Astrocyte (in vitro differentiated cells and primary cell): Measurements from ENCODE around the gene CACNA1B. TPM values are rescaled to one million over a fixed set of nuclear protein-coding genes. Genes with fewer than 3 reads are reported as not detected.

Experiments used
- DNase-seq: peaks from one replicate; pipeline ENCODE4 v3.0.0-alpha.2; 2010; ENCODE audit warnings: low read depth
- FAIRE-seq: peaks from 2 replicates; lab custom pipeline; 2011; peaks lifted over from hg19 to GRCh38; lab: Jason Lieb, UNC
- H2AFZ ChIP-seq: 2 replicates; pipeline ENCODE4 v1.6.0; 2012; ENCODE audit warnings: low read depth, low read length, inconsistent platforms
- H3K27ac ChIP-seq: 2 replicates; pipeline ENCODE4 v1.5.1; 2011; ENCODE audit warnings: low read depth, low read length, inconsistent platforms
- H3K27me3 ChIP-seq: 2 replicates; pipeline ENCODE4 v1.6.0; 2011; ENCODE audit warnings: low read length, inconsistent platforms; ENCODE audit not compliant: insufficient read depth
- H3K36me3 ChIP-seq: 2 replicates; pipeline ENCODE4 v1.5.1; 2011; ENCODE audit warnings: low read length, inconsistent platforms; ENCODE audit not compliant: insufficient read depth
- H3K4me1 ChIP-seq: 2 replicates; pipeline ENCODE4 v1.5.1; 2011; ENCODE audit warnings: low read length, inconsistent platforms; ENCODE audit not compliant: insufficient read depth
- H3K4me2 ChIP-seq: 2 replicates; pipeline ENCODE4 v1.6.0; 2012; ENCODE audit warnings: low read length, inconsistent platforms
- H3K4me3 ChIP-seq: 2 replicates; pipeline ENCODE4 v1.5.1; 2011; ENCODE audit warnings: low read depth, mild to moderate bottlenecking, low read length, inconsistent platforms; ENCODE audit not compliant: insufficient read depth
- H3K79me2 ChIP-seq: 2 replicates; pipeline ENCODE4 v1.6.0; 2012; ENCODE audit warnings: mild to moderate bottlenecking, low read length, inconsistent platforms; ENCODE audit not compliant: insufficient read depth
- H3K9ac ChIP-seq: 2 replicates; pipeline ENCODE4 v1.6.0; 2012; ENCODE audit warnings: mild to moderate bottlenecking, low read length, inconsistent platforms
- H3K9me3 ChIP-seq: 2 replicates; pipeline ENCODE4 v1.5.1; 2012; ENCODE audit warnings: low read depth, mild to moderate bottlenecking, low read length, inconsistent platforms; ENCODE audit not compliant: insufficient read depth
- H4K20me1 ChIP-seq: 2 replicates; pipeline ENCODE4 v1.6.0; 2012; ENCODE audit warnings: low read length, inconsistent platforms; ENCODE audit not compliant: insufficient read depth
- H3K27ac Mint-ChIP-seq: one replicate; pipeline ENCODE4 v1.8.0; 2021; ENCODE audit warnings: mild to moderate bottlenecking, mixed read lengths; ENCODE audit not compliant: unreplicated experiment
- H3K27me3 Mint-ChIP-seq: one replicate; pipeline ENCODE4 v1.8.0; 2021; ENCODE audit warnings: low read depth, mixed read lengths; ENCODE audit not compliant: unreplicated experiment
- H3K36me3 Mint-ChIP-seq: one replicate; pipeline ENCODE4 v1.8.0; 2021; ENCODE audit warnings: low read depth, mixed read lengths; ENCODE audit not compliant: unreplicated experiment
- H3K4me1 Mint-ChIP-seq: one replicate; pipeline ENCODE4 v1.8.0; 2021; ENCODE audit warnings: low read depth, mixed read lengths; ENCODE audit not compliant: unreplicated experiment
- H3K4me3 Mint-ChIP-seq: one replicate; pipeline ENCODE4 v1.8.0; 2021; ENCODE audit warnings: mild to moderate bottlenecking, moderate library complexity, mixed read lengths; ENCODE audit not compliant: unreplicated experiment
- H3K9me3 Mint-ChIP-seq: one replicate; pipeline ENCODE4 v1.8.0; 2021; ENCODE audit warnings: mild to moderate bottlenecking, mixed read lengths; ENCODE audit not compliant: unreplicated experiment
- EZH2 ChIP-seq: IDR thresholded peaks from 2 replicates; pipeline ENCODE4 v1.6.1; 2012; ENCODE audit warnings: mild to moderate bottlenecking, low read length, inconsistent platforms; ENCODE audit not compliant: insufficient read depth
- total RNA-seq: library from RNA; stranded (reverse); gene quantifications from 2 replicates; pipeline ENCODE4 v1.2.1, GENCODE V29; 2021
- TF ChIP-seq, protein P1 (sequence below): IDR thresholded peaks from 2 replicates; pipeline ENCODE4 v1.5.1; 2011; ENCODE audit warnings: low read depth, mild to moderate bottlenecking, inconsistent platforms, low read length, moderate library complexity; ENCODE audit not compliant: insufficient read depth

CACNA1B gene
- total RNA-seq, 1 donor from 2014 or later = 3.1 TPM

DNA sequence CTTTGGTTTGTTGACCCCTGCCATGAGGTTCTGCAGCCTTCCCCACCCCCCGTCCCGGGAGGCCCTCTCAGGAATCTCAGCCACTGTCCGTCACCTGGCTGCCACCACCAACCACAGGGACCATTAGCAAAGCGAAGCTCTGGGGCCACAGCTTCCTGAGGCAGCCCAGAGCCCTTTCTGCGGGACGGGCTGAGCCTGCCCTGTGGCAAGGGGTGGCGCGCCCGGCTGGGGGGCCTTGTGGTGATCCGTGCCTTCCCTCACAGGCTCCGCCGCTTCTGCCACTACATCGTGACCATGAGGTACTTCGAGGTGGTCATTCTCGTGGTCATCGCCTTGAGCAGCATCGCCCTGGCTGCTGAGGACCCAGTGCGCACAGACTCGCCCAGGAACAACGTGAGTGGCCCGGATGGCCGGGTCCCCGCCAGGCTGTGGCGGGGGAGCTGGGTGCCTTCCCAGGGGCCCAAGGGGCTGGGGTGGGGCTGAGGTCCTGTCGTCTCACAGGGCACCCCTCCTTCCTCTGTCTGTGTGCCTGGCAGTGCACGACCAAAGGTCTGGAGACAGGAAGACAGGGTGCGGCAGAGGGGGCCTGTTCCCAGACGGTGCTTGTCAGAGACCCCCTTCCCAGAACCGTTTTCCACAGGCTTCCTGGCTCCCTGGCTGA, 169.2 kb downstream of the CACNA1B start:
- Histone ChIP-seq H3K27me3 (no peaks in the 10 kb centered on the region), H2AFZ (no peak overlapping the region), H3K9ac (no peak overlapping the region), H3K4me3 (no peak overlapping the region), H3K27ac (no peak overlapping the region), H3K36me3 (no peaks in the 10 kb centered on the region), H3K9me3 (no peaks in the 10 kb centered on the region), H3K4me2 (no peak overlapping the region), H3K79me2 (no peaks in the 10 kb centered on the region), H4K20me1 (no peaks in the 10 kb centered on the region), H3K4me1 (no peaks in the 10 kb centered on the region)
- Mint-ChIP-seq H3K27me3 (peaks cover 14% of the 10 kb centered on the region), H3K4me3 (no peak overlapping the region), H3K36me3 (peaks cover 11% of the 10 kb centered on the region), H3K27ac (no peak overlapping the region), H3K4me1 (peaks cover 5% of the 10 kb centered on the region), H3K9me3 (peaks cover 7% of the 10 kb centered on the region)
- TF ChIP-seq, protein P1, sequence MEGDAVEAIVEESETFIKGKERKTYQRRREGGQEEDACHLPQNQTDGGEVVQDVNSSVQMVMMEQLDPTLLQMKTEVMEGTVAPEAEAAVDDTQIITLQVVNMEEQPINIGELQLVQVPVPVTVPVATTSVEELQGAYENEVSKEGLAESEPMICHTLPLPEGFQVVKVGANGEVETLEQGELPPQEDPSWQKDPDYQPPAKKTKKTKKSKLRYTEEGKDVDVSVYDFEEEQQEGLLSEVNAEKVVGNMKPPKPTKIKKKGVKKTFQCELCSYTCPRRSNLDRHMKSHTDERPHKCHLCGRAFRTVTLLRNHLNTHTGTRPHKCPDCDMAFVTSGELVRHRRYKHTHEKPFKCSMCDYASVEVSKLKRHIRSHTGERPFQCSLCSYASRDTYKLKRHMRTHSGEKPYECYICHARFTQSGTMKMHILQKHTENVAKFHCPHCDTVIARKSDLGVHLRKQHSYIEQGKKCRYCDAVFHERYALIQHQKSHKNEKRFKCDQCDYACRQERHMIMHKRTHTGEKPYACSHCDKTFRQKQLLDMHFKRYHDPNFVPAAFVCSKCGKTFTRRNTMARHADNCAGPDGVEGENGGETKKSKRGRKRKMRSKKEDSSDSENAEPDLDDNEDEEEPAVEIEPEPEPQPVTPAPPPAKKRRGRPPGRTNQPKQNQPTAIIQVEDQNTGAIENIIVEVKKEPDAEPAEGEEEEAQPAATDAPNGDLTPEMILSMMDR = no peak
- no peak for TF ChIP-seq EZH2
- FAIRE-seq = no peak
- DNase-seq = no peak

DNA sequence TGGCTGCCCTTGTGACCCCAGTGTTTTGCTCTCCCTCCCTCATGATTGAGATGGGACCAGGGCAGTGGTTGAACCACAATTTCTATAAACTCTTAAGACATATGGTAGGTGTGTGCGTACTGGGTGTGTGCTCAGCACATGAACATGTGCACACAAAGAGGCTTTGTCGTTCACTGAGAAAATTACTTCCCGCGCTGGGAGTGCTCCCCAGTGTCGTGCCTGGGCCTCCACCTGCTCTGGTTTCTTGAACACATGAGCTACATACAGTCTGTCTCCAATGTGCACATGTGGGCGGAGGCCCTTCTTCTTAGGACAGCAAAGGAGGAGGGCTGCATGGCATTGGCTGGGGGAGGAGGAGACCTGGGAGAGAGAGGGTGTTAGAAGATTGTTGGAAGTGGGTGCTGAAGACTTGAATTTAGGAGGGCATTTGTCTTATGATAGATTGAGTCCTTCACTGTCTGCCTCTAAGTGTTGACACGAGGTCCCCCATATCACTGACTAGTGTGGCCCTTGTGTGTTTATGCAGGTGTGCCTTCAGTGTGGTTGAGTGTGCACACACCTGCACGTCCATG, 170.0 kb downstream of the CACNA1B start:
- peaks cover 13% of the 10 kb centered on the region for H3K36me3 Mint-ChIP-seq
- H3K36me3 ChIP-seq = no peaks in the 10 kb centered on the region
- TF ChIP-seq, protein P1 = no peak
- no peak for TF ChIP-seq EZH2
- FAIRE-seq (no peak), DNase-seq (no peak)
- no peak overlapping the region for H3K9ac ChIP-seq
- H2AFZ ChIP-seq = no peak overlapping the region
- H4K20me1 ChIP-seq = no peaks in the 10 kb centered on the region
- peaks cover 7% of the 10 kb centered on the region for H3K9me3 Mint-ChIP-seq
- H3K79me2 ChIP-seq = no peaks in the 10 kb centered on the region
- H3K4me1 Mint-ChIP-seq = peaks cover 5% of the 10 kb centered on the region
- H3K27me3 ChIP-seq = no peaks in the 10 kb centered on the region
- H3K27ac ChIP-seq = no peak overlapping the region
- H3K27me3 Mint-ChIP-seq = peaks cover 14% of the 10 kb centered on the region
- H3K9me3 ChIP-seq = no peaks in the 10 kb centered on the region
- H3K4me3 Mint-ChIP-seq = no peak overlapping the region
- H3K27ac Mint-ChIP-seq = no peak overlapping the region
- H3K4me1 ChIP-seq = no peaks in the 10 kb centered on the region
- H3K4me3 ChIP-seq = no peak overlapping the region
- H3K4me2 ChIP-seq = no peak overlapping the region

DNA sequence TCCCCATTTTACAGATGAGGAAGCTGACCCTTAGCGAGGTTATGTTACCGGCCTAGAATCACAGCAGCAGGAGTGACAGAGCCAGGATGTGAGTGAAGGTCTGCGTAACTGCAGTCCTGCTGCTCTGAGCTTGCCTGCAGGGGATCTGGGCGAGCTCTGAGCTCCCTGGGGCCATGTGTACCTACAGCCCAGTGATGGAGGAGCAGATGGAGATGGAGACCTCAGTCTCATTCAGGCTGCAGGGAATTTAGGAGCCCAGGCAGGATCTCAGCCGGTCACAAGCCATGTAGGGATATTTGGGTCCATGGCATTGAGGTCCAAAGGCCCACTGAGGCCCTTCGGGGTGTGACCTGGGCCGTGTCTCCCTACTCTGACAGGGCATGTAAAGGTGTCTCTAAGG, 170.6 kb downstream of the CACNA1B start:
- H3K4me1 Mint-ChIP-seq = peaks cover 5% of the 10 kb centered on the region
- H3K27ac Mint-ChIP-seq = no peak overlapping the region
- DNase-seq = no peak

More for the DNA sequence above, 170.6 kb downstream of the CACNA1B start:
- H3K4me1 ChIP-seq = no peaks in the 10 kb centered on the region
- H4K20me1 ChIP-seq = no peaks in the 10 kb centered on the region
- Mint-ChIP-seq H3K4me3 (no peak overlapping the region), H3K9me3 (peaks cover 5% of the 10 kb centered on the region), H3K27me3 (peaks cover 11% of the 10 kb centered on the region), H3K36me3 (peaks cover 11% of the 10 kb centered on the region)
- H3K79me2 ChIP-seq = no peaks in the 10 kb centered on the region
- no peaks in the 10 kb centered on the region for H3K9me3 ChIP-seq
- FAIRE-seq = no peak
- H3K4me2 ChIP-seq = no peak overlapping the region
- TF ChIP-seq, protein P1 = no peak
- TF ChIP-seq EZH2 = no peak
- H2AFZ ChIP-seq = no peak overlapping the region
- H3K27me3 ChIP-seq = no peaks in the 10 kb centered on the region
- no peaks in the 10 kb centered on the region for H3K36me3 ChIP-seq
- H3K9ac ChIP-seq = no peak overlapping the region
- H3K27ac ChIP-seq = no peak overlapping the region
- H3K4me3 ChIP-seq = no peak overlapping the region
